ENCODE results near the gene LRRN3. TPM values are rescaled to one million over a fixed set of nuclear protein-coding genes. Genes with fewer than 3 reads are reported as not detected.

The LRRN3 gene
- 1.7 and 1.8 TPM in 2 replicates for total RNA-seq

DNA sequence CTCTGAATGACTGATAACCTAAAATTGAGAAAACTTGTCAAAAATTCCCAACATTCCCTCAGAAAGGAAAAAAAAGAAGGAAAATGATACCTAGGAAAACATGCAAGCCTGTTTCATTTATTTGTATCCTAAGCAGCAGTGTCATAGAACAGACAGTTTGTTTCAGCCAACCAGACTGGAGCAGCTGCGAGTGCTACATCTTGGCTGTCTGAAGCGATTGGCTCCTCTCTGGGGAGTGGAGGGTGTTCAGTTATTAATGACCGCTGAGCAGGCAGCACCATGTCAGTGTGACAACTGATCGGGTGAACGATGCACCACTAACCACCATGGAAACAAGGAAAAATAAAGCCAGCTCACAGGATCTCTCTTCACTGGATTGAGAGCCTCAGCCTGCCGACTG, at the start of gene LRRN3:
TSS of gene LRRN3 (plus strand) at position 282 of the 400 bp plus-strand sequence. CDS start 31,646 bp downstream, outside the sequence.

